Activated T-cell treated with anti-CD3 and anti-CD28 coated beads, Interleukin-2, amount 50 U/mL, for 24 hours (primary cell): Measurements from ENCODE around the gene FLACC1.
A peak's percentile ranks its signal among the peaks of the same experiment; 100 is the strongest.

Source experiments
- DNase-seq: peaks from one replicate; pipeline ENCODE4 v3.0.0-alpha.2; 2020
- H3K27ac Mint-ChIP-seq: 2 replicates; pipeline ENCODE4 v1.8.0; 2020; ENCODE audit warnings: mild to moderate bottlenecking, mixed read lengths
- H3K27me3 Mint-ChIP-seq: 2 replicates; pipeline ENCODE4 v1.8.0; 2020; ENCODE audit warnings: mixed read lengths
- H3K36me3 Mint-ChIP-seq: 2 replicates; pipeline ENCODE4 v1.8.0; 2020; ENCODE audit warnings: low read depth, mixed read lengths
- H3K4me1 Mint-ChIP-seq: 2 replicates; pipeline ENCODE4 v1.8.0; 2020; ENCODE audit warnings: low read depth, mixed read lengths
- H3K4me3 Mint-ChIP-seq: 2 replicates; pipeline ENCODE4 v1.8.0; 2020; ENCODE audit warnings: mild to moderate bottlenecking, moderate library complexity, mixed read lengths
- H3K9me3 Mint-ChIP-seq: 2 replicates; pipeline ENCODE4 v1.8.0; 2020; ENCODE audit warnings: mixed read lengths

FLACC1 gene

DNA sequence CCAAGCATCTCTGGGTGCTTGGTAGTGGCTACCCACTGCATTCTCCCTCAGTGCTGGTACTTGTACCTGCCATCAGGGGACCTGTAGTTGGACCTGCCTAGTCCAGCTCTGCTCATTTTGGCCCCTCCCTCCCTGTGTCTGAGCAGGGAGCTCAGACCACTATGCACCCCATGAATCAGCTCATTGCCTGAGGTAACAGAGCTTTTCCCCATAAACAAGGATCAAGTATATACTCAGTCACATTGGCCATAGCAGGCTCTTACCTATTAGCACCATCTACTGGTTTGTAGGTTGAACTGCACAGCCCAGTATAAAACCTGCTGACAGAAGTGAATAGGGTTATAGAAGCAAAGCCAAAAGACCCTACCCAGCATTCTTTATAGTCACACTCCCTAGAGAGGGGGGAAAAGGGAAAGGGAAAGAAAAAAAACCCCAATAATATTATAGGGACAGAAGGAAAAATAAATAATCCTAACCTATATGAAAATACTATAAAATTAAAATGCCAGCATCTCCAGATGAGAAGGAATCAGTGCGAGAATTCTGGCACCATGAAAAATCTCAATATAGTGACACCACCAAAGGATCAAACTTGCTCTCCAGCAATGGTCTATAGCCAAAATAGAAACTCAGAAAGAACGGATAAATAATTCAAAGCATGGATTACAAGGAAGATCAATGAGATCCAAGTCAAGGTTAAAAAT lies 6.9 kb upstream of the FLACC1 start:
- Mint-ChIP-seq H3K36me3 (peaks cover 50% of the 10 kb centered on the region), H3K9me3 (peaks cover 13% of the 10 kb centered on the region), H3K4me3 (no peak overlapping the region), H3K27me3 (no peaks in the 10 kb centered on the region), H3K27ac (no peak overlapping the region), H3K4me1 (peaks cover 36% of the 10 kb centered on the region)
- peak; percentile 53 for DNase-seq

DNA sequence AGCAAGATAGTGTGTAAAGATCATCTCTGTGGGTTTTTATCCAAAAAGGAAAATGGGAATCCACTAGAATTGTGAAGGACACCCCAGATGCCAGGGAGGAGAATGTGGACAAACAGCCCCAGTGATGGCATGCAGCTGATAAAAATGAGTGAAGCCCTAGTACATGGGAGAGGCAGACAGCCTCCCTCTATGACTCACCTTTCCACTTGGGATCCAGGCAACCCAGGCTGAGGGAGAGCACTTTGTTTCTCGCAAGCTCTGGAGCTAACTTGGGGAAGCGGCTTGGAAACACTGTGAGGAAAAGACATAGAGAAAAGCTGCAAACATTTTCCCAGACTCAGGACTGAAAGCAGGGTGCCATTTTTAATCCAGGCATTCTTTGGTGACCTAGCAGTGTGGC lies 5.3 kb upstream of the FLACC1 start:
- H3K36me3 Mint-ChIP-seq, result peaks cover 37% of the 10 kb centered on the region

DNA sequence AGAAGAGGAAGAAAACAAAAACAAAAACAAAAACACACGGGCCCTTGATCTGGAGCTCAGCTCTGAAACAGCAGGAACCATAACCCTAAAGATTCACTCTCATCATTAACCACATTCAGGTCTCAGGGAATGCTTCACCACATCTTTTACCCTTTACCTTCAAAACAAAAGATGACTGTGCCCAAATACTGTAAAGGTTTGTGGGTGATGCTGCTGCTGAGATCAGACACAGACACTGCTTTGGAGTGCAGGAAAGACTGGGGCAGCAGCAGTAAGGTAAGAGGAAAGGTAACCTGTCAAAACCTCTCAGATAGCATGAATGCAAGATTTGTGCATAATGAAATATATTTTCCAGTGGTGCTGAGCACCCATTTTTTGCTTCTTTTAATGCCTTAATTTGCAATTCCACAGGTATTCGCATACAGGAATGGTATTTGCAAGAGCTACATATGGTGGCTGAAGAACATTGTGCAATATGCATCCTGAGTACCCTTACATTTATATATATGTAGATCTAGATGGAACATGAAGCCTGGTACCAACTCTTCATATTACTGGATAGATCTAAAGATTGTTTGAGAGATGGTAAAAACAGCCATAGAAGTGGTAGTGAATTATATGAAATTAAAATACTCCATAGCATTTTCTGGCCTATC lies 4.1 kb upstream of the FLACC1 start:
- Mint-ChIP-seq H3K27ac (no peak overlapping the region), H3K4me3 (no peak overlapping the region), H3K27me3 (no peaks in the 10 kb centered on the region), H3K36me3 (peaks cover 27% of the 10 kb centered on the region), H3K4me1 (peaks cover 41% of the 10 kb centered on the region), H3K9me3 (no peaks in the 10 kb centered on the region)
- DNase-seq, result no peak

More for the DNA sequence above, 5.3 kb upstream of the FLACC1 start:
- Mint-ChIP-seq H3K27ac (no peak overlapping the region), H3K9me3 (peaks cover 9% of the 10 kb centered on the region), H3K4me3 (no peak overlapping the region), H3K4me1 (peaks cover 41% of the 10 kb centered on the region), H3K27me3 (no peaks in the 10 kb centered on the region)
- DNase-seq, result no peak

DNA sequence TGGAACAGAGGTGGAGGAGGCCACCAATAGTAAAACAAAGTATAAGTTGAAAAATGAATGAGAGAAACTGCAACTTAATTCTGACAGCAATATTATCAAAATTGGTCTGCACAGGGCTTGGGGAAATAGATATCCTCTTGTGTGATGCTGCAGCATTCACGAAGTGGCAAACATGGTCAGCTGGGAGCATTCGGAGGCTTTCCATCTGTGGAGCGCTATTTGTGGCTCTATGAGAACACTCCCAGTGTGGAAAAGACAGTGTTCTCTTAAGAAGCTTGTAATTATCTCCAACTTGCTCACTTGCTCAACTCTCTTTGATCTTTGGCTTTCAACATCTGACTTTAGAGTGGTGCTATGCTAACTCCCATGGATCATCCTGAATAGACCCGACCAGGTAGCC lies 3.1 kb upstream of the FLACC1 start:
- Mint-ChIP-seq H3K4me3 (no peak overlapping the region), H3K27ac (no peak overlapping the region), H3K9me3 (no peaks in the 10 kb centered on the region), H3K36me3 (peaks cover 27% of the 10 kb centered on the region), H3K4me1 (peaks cover 41% of the 10 kb centered on the region), H3K27me3 (no peaks in the 10 kb centered on the region)
- DNase-seq, result no peak

DNA sequence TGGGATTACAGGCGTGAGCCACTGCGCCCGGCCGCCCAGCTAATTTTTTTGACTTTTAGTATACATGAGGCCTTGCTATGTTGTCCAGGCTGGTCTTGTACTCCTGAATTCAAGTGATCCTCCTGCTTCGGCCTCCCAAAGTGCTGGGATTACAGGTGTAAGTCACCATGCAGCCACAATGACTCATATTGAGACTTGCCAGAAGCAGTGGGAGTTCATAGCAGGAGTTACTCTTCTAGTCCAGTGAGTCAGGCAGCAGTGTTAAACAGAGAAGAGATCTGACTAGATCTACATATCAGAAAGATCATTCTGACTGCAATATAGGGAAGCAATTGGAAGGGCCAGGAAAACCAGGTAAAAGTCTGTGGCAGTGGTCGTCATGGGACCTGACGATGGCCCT lies 1.5 kb upstream of the FLACC1 start:
- no peaks in the 10 kb centered on the region for H3K27me3 Mint-ChIP-seq
- peak overlapping the region; percentile 15 for H3K27ac Mint-ChIP-seq
- H3K36me3 Mint-ChIP-seq, result peaks cover 25% of the 10 kb centered on the region
- H3K4me1 Mint-ChIP-seq, result peaks cover 37% of the 10 kb centered on the region
- DNase-seq, result no peak
- no peaks in the 10 kb centered on the region for H3K9me3 Mint-ChIP-seq
- no peak overlapping the region for H3K4me3 Mint-ChIP-seq

DNA sequence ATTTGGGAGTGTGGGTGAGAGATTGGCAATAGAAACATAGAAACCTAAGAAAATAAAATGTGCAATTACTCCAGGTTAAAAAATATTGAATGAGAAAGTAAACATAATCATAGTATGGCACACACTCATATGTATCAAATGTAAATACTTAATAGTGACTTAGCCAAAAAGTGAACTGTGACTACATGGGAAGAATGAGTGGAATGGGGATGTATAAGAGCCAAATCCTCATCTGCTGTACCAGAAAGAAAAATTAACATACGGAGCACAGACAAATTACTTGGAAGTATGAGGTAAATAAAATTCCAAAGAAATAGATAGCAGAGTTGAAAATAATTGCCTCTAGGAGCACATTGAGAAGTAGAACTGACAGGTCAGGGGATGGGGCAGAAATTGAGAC lies 4.0 kb downstream of the FLACC1 start:
- no peak for DNase-seq
- no peak overlapping the region for H3K27ac Mint-ChIP-seq
- H3K36me3 Mint-ChIP-seq, result peaks cover 13% of the 10 kb centered on the region
- no peaks in the 10 kb centered on the region for H3K27me3 Mint-ChIP-seq
- no peak overlapping the region for H3K4me3 Mint-ChIP-seq
- H3K4me1 Mint-ChIP-seq, result no peaks in the 10 kb centered on the region
- no peaks in the 10 kb centered on the region for H3K9me3 Mint-ChIP-seq

DNA sequence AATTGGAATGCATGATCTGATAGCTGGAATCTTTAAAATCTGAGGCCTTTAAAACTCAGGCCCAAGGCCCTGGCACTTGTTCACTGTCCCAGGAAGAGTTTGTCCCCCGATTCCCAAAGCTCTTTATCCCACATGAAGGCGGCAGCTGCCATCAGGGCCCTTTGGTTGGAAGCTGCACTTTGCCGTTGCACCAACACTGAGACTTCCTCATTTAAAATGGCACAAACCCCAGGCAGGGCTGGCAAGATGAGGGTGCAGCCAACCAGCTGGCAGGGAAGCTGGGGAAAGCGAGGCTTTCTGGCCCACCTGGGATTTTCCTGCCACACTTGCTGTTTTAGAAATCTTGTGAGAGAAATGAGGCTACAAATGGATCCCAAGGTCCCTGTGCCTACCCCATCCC lies 6.3 kb downstream of the FLACC1 start:
- Mint-ChIP-seq H3K4me3 (no peak overlapping the region), H3K36me3 (peaks cover 13% of the 10 kb centered on the region), H3K27me3 (no peaks in the 10 kb centered on the region), H3K27ac (no peak overlapping the region), H3K4me1 (no peaks in the 10 kb centered on the region), H3K9me3 (no peaks in the 10 kb centered on the region)
- no peak for DNase-seq

DNA sequence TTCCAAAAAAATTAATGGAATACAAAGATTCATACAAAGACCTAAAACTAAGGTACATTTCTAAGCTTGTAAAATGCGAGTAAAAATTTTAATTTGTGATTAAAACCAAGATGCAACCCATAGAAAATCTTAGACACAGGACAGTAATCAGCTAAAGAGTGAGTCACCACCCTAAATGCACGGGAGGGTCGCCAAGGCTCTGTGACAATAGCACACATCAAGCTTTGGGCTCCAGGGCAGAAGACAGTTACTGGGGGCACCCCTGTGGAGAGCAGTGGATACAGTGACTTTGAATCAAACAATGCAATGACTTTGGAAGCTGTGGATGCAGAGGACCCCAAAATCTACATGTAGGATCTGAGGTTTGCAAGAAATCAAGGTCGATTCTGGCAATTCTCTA lies 7.5 kb downstream of the FLACC1 start:
- DNase-seq, result no peak
- H3K4me1 Mint-ChIP-seq, result no peaks in the 10 kb centered on the region
- H3K4me3 Mint-ChIP-seq, result no peak overlapping the region
- no peaks in the 10 kb centered on the region for H3K27me3 Mint-ChIP-seq
- peaks cover 13% of the 10 kb centered on the region for H3K36me3 Mint-ChIP-seq
- no peak overlapping the region for H3K27ac Mint-ChIP-seq
- H3K9me3 Mint-ChIP-seq, result no peaks in the 10 kb centered on the region

DNA sequence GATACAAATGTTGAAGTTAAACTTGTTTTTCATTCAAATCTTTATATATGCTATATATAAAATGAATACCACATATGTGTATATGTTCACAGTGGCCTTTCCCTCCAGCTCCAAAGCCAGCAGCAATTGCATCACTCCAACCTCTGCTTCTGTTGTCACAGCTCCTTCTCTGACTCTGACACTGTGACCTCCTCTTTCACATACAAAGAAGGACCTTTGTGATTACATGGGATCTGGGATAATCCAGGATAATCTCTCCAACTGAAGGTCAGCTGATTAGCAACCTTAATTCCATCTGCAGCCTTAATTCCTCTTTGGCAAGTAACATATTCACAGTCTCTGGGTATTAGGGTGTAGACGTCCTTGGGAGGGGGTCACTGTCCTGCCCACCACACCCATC lies 8.4 kb downstream of the FLACC1 start:
- Mint-ChIP-seq H3K9me3 (no peaks in the 10 kb centered on the region), H3K27me3 (no peaks in the 10 kb centered on the region), H3K4me1 (no peaks in the 10 kb centered on the region), H3K4me3 (no peak overlapping the region), H3K27ac (no peak overlapping the region), H3K36me3 (peaks cover 17% of the 10 kb centered on the region)
- no peak for DNase-seq

DNA sequence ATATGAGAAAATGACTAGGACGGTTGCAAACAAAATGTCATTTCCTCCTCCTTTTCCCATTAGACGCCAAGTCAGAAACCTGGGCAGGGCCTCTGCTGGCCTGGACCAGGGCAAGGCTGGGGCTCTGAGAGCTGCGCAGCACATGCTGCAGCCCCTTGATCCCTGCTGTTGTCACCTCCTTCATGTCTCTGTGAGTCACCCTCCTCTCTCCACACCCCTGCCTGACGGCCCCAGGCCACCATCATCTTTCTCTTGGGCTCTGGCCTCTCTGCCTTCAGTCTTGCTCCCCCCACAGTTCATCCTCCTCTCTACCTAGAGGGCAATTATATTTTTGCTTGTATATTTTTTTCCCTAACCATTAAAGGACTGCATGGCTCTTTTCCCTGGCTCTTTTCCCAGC lies 10.0 kb downstream of the FLACC1 start:
- no peak for DNase-seq
- Mint-ChIP-seq H3K4me3 (no peak overlapping the region), H3K27ac (no peak overlapping the region), H3K36me3 (peaks cover 31% of the 10 kb centered on the region), H3K9me3 (no peaks in the 10 kb centered on the region), H3K4me1 (no peaks in the 10 kb centered on the region), H3K27me3 (no peaks in the 10 kb centered on the region)

DNA sequence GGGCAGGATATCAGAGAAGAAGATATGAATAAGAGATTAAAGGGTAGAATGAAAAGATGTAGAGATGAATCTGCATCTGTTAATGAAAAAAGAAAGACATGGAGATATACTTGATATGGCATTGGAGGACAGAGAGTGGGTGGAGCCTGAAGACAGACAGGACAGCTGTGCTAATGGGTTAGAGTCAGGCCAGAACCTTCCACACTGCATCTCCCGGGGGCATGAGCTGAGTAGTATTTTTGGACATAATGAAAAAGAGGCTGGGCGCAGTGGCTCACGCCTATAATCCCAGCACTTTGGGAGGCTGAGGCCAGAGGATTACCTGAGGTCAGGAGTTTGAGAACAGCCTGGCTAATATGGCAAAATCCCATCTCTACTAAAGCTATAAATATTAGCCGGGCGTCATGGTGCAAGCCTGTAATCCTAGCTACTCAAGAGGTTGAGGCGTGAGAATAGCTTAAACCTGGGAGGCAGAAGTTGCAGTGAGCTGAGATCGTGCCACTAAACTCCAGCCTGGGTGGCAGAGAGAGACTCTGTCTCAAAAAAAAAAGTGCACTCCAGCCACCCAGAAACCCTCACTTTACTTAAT lies 11.4 kb downstream of the FLACC1 start:
- Mint-ChIP-seq H3K9me3 (no peaks in the 10 kb centered on the region), H3K36me3 (peaks cover 32% of the 10 kb centered on the region), H3K27me3 (no peaks in the 10 kb centered on the region), H3K27ac (no peak overlapping the region), H3K4me3 (no peak overlapping the region), H3K4me1 (peaks cover 2% of the 10 kb centered on the region)
- DNase-seq, result no peak

DNA sequence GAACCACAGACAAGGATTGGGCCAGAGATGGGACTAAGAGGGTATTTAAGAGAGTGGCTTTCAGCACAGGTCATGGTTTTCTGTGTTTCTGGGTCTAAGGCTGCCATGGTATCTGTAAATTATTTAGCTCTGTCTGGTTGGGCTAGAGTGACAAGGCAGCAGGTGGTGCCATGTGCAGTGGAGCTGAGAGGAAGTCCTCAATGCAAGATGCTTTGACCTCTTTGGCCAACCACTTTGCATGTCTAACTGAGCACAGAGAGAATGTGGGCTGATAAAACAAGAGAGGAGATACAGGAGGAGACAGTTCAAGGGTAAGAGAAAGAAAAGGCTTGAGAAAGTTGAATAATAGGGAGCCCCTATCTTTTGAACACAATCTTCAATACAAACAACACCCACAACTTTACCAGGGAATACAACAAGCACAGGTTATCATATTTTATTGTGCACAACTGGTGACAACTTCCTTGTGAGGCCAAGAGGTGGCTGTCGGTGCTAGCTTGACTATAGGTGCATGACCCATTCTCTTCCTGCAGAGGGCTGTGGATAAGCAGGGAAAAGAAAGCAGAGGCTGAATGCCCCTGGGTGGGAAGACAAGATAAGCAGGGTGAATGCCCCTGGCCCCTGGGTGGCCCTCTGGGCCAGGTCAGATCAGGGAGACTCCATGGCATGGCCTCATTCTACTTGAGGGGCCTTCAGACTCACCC lies 12.3 kb downstream of the FLACC1 start:
- Mint-ChIP-seq H3K4me1 (peaks cover 4% of the 10 kb centered on the region), H3K9me3 (peaks cover 2% of the 10 kb centered on the region), H3K36me3 (peaks cover 33% of the 10 kb centered on the region), H3K4me3 (no peak overlapping the region), H3K27ac (no peak overlapping the region), H3K27me3 (no peaks in the 10 kb centered on the region)
- DNase-seq, result no peak

DNA sequence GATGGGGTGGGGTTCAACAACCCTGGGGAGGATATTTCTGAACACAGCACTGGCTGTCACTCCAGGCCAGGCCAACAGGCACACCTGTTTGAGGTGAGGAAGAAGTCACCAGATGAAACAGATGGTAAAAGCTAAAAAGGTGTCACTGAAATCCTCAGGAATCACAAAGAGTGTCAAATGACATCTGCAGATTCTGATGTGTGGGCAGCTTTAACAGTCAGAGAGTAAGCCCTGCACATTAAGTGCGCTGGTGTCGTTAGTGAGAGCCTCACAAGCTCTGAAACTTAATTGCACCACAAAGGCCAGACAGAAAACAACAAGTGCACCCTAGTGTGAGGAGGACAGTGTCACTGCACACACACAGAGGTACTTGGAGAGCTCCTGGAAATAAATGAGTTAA lies 13.6 kb downstream of the FLACC1 start:
- Mint-ChIP-seq H3K4me1 (peaks cover 4% of the 10 kb centered on the region), H3K4me3 (no peak overlapping the region), H3K9me3 (peaks cover 9% of the 10 kb centered on the region), H3K27ac (no peak overlapping the region), H3K27me3 (no peaks in the 10 kb centered on the region), H3K36me3 (peaks cover 29% of the 10 kb centered on the region)
- DNase-seq, result no peak

DNA sequence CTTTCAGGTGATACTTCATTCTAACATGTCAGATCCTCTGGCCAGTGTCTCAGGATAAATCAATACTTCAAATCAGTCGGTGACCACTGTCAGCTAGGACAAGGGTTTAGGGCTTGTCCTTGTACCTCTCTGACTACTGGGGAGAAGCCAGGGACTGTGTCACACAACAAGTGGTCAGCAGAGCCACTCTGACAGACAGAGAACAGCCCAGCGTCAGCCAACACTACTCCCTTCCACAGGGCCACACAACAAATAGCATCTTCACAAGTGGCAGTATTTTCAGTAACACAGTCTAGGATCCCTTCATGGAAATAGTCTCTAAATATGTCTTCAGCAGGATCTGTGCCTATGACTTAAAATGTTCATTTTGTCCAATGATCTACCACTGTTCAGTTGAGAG lies 14.2 kb downstream of the FLACC1 start:
- no peak for DNase-seq
- Mint-ChIP-seq H3K27ac (no peak overlapping the region), H3K27me3 (no peaks in the 10 kb centered on the region), H3K4me1 (peaks cover 4% of the 10 kb centered on the region), H3K36me3 (peaks cover 29% of the 10 kb centered on the region), H3K4me3 (no peak overlapping the region), H3K9me3 (peaks cover 9% of the 10 kb centered on the region)

DNA sequence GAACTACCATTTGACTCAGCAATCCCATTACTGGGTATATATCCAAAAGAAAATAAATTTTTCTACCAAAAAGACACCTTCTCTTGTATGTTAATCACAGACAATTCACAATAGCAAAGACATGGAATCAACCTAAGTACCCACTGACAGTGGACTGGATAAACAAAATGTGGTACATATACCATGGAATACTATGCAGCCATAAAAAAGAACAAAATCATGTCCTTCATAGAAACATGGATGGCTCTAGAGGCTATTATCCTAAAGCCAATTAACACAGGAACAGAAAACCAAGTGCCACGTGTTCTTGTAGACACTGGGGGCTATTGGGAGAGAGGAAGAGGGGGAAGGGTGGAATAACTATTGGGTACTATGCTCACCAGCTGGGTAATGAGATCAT lies 27.7 kb downstream of the FLACC1 start:
- H3K4me1 Mint-ChIP-seq, result peaks cover 10% of the 10 kb centered on the region
- peaks cover 14% of the 10 kb centered on the region for H3K36me3 Mint-ChIP-seq
- no peak for DNase-seq
- H3K27ac Mint-ChIP-seq, result no peak overlapping the region
- no peak overlapping the region for H3K4me3 Mint-ChIP-seq
- no peaks in the 10 kb centered on the region for H3K27me3 Mint-ChIP-seq
- peaks cover 18% of the 10 kb centered on the region for H3K9me3 Mint-ChIP-seq
